ENCODE results near the gene MRPL9.

DNA sequence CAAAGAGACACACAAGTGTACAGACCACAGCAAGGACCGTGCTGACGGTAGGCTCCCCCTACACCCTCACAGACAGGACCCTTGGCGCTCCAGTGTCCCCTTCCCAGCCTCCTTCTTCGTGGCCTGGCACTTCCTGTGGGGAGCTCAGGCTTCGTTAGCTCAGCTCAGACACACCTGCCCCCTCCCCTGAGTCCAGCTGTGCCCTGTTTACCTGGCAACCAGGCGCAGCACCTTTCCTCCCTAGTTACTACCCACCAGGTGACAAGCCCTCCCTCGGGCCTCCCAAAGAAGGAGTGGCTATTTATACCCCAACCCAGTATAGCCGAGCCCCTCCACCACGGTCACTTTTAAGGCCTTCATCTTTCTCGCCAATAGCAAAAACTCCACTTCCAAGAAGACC, 51.3 kb downstream of the MRPL9 start:
- no peak for TF ChIP-seq EZH2 (IDR thresholded peaks at IDR 0.05)
- TF ChIP-seq, protein P1, sequence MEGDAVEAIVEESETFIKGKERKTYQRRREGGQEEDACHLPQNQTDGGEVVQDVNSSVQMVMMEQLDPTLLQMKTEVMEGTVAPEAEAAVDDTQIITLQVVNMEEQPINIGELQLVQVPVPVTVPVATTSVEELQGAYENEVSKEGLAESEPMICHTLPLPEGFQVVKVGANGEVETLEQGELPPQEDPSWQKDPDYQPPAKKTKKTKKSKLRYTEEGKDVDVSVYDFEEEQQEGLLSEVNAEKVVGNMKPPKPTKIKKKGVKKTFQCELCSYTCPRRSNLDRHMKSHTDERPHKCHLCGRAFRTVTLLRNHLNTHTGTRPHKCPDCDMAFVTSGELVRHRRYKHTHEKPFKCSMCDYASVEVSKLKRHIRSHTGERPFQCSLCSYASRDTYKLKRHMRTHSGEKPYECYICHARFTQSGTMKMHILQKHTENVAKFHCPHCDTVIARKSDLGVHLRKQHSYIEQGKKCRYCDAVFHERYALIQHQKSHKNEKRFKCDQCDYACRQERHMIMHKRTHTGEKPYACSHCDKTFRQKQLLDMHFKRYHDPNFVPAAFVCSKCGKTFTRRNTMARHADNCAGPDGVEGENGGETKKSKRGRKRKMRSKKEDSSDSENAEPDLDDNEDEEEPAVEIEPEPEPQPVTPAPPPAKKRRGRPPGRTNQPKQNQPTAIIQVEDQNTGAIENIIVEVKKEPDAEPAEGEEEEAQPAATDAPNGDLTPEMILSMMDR (IDR thresholded peaks at IDR 0.05) = no peak
- no peak for TF ChIP-seq EZH2phosphoT487 (IDR thresholded peaks at IDR 0.05)
